Astrocyte of the hippocampus (primary cell): ENCODE results near the gene CDC14B.
"Not testable (repeated sequence)": the region's sequence is repeated elsewhere in the genome, so short reads cannot be mapped to it uniquely, and the experiment has no call there.

Source experiments
- DNase-seq: peaks from one replicate; pipeline ENCODE4 v3.0.0; 2011; ENCODE audit warnings: low read depth, low spot score

The CDC14B gene

DNA sequence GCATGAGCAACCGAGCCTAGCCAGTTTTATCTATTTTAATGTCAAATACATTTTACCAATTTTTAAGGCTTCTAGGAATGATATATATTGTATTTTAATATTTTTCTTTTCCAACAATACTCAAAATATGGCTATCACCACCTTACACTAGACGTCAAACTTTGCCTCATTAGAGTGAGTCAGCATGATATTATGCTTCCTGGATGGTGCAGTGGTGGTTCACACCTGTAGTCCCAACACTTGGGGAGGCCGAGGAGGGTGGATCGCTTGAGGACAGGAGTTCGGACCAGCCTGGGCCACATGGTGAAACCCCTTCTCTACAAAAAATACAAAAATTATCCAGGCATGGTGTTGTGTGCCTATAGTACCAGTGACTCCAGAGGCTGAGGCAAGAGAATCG is 7.3 kb upstream of the CDC14B start:
- no peak for DNase-seq

DNA sequence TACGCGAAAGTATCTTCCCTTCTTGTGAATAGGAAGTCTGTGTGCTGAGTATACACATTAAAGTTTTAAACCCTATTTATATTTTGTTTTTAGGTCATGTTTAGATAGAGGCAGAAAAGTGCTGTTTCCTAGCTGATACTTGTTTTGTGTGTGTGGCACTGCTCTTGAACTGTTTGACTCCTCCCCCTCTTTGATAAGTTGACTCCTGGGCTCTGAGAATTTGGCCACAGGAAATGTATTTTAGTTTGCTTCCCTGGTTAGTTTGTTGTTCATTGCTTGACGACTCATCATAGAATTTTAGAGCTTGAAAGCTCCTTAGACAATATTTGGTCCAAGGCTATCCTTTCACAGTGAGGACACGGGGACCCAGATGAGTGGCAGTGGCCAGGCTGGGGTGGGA is 2.0 kb upstream of the CDC14B start:
- no peak for DNase-seq

DNA sequence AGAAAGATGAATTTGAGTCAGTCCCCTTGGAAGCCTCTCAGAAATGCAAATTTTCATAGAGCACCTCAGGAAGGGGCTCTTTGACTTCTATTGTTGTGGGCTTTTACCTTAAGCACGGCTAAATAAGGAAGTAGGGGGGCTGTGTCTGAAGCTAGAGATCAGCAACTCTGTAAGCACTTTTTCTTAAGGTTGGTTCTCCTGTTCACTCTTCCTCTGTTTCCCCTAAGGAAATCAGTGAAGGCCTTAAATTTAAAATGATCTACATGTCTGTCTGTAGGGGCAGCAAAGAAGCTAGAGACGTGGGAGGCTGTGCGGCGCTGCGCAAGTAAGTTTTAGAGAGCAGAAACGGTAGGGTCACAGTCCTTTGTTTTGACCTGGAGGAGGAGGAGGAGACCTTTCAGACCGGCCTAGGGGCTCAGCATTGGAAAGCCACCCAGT is 1.2 kb upstream of the CDC14B start:
- DNase-seq = no peak

DNA sequence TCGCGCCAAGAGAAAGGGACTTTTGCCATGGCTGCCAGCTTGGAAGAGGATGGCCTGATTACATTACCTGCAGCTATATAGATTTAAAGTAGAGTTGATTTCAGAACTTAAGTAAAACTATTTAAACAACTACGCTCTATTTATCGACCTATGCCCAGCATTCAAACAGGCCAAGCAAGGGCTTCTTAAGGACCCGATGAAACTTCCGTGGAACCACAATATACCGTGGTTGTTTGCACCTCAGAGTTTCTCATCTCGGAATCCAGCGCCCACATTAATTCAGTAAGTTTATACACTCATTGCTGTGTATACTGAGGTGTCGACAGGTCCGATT is 505 bp upstream of the CDC14B start:
- DNase-seq = no peak

GRCh38 chr9:96619124-96619465 is 548 bp downstream of the CDC14B start:
- no peak for DNase-seq

DNA sequence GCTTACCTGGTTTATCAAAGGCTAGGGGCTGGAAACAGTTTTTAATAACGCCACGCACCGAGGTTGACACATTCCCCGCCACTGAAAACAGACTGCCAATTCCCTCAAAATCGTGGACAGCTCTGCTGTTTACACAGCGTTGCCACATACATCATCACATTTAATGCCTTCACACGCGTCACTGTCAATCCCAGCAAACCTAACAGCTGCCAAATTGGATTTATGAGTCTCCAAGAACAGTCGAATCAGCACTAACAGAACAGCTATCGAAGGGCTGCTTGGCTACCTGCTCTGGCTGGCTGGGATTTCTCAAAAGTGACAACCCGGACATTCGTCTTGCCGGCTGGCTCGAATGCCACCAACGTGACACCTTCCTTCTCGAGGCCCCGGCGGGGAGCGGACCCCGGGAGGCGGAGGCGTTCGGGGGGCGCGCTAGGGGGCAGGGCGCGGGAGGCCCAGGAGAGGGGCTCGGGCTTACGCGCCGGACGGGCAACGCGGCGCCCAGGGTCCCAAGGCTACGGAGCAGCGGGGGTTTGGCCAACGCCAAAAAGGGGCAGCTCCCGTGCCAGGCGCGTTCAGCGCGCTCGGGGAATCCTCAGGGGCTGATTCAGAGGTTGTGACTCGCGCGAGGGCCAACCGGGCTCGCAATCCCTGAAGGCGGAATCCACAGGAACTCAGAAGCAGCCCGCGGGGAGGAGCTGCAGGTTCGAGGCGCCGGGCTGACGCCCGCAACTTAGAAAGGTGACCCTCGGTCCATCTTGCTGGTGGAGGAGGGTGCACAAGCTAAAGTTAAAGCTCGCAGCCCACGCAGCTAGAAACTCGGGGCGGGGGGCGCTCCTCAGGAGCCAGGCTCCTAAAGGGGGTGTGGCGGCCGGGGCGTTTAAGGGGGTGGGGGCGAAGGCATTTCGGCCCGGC is 1.2 kb downstream of the CDC14B start:
- peak; percentile 69 for DNase-seq

- DNase-seq = peak; percentile 22
These were observed 2.0 kb downstream of the CDC14B start for GRCh38 chr9:96617439-96618185.

DNA sequence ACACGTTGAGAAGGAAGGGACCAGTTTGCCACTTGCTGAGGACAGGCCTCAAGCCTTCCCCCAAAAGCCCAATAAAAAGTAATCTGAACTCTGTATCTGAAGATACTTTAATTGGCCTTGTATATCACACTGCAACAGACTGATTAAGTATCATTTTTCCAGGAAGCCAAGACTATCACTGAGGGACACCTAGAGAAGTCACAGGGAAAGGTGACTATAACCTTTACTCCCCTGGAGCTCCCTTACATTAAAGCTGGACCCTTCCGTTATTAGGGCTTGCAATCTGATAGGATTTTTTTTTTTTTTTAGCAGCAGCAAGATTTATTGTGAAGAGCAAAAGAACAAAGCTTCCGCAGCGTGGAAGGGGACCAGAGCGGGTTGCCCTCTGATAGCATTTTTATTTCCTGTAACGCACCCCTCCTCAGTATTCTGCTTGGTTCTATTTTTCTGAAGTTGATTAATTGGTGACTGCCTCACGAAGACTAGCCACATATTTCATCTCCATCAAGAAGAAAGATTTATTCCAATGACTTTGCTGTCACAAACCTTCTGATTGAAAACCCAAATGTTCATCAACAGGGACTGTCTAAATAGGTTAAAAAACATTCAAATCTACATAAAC is 2.7 kb downstream of the CDC14B start:
- DNase-seq = no peak

- no peak for DNase-seq
These were observed 4.2 kb downstream of the CDC14B start for GRCh38 chr9:96615411-96615810.

- not testable (repeated sequence) for DNase-seq
These were observed 5.0 kb downstream of the CDC14B start for GRCh38 chr9:96614664-96615063.

GRCh38 chr9:96612966-96613589 is 6.6 kb downstream of the CDC14B start:
- DNase-seq = peak; percentile 40

GRCh38 chr9:96612105-96612965 is 7.3 kb downstream of the CDC14B start:
- DNase-seq = peak; percentile 90

DNA sequence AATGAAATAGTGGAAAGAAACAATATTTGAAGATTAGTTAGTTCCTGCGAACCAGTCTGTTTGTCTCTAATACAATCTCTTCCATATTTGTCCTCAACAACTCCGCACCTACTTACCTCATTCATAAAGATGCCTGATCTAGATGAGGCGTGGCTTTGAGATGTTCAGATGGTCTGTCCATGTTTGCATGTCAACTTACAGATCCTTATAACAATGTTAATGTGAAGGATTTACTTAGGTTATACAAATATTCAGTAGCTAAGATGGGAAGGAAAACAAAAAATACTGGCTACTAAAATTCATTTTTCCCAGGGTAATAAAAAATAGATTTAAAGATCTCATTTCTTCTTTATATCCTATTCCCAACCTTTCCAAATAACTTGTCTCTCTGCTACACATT is 8.3 kb downstream of the CDC14B start:
- no peak for DNase-seq

- no peak for DNase-seq
These were observed 9.9 kb downstream of the CDC14B start for GRCh38 chr9:96609732-96610131.

DNA sequence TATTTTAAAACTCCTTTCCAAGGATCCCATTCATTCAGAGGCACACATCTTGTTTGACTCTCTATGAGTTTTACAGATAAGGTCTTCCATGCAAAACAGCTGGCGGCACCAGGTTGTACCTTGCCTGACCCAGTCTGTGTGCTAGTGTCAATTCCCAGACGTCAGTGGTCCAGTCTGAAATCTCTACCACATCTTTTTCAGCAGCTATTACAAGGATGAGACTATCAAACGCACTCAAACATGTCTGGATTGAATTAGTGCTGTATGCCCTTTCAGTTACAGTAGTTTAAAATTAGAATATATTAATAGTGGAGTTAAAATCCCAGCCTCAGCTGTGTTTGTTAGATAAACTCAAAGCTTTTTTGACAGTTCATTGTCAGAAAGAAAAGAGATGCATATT is 11.7 kb downstream of the CDC14B start:
- no peak for DNase-seq

- no peak for DNase-seq
These were observed 14.3 kb downstream of the CDC14B start for GRCh38 chr9:96605328-96605727.

DNA sequence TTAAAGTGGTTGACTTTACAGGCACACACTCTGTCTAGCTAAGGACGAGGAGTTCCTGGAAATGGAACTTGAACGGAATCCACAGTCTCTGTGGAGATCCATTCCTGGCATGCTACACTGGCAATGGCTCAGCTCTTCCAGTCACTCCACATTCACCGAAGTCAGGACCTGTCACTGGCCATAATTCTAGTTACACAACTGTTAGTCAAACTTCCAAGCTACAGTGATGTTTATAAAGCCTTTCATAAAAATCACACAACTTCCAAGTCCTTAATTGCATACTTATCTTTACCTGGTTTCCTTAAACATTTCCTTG is 15.7 kb downstream of the CDC14B start:
- peak; percentile 46 for DNase-seq

DNA sequence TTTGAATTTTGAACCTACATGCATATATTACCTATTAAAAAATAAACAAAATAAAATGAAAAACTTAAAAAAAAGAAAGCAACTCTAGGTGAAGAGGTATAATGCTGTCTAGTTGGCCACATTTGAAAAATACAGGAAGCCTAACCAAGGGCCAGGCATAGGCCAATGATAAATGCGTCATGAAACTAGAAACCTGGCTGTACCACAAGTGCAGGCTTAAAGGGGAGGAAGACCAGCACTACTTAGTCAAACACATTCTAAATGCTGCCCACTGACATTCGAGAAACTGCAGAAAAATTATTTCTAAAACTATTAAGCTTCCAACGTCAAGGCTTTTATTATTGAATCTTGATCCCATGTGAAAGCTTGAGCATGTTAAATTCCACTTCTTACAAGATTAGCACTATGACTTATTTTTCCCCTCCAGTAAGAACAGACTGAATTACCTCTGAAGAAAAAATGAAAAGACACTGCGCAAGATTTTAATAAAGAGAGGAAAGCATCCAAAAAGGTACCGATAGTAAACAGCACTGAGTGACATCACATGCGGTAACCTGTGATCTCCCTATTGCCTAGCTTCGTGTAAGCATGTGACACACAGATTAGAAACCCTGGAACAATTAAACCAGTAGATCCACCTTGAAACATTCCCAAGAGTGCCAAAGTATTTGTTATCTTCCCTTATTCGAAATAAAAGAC is 16.2 kb downstream of the CDC14B start:
- no peak for DNase-seq

GRCh38 chr9:96599298-96599697 is 20.3 kb downstream of the CDC14B start:
- DNase-seq = no peak

DNA sequence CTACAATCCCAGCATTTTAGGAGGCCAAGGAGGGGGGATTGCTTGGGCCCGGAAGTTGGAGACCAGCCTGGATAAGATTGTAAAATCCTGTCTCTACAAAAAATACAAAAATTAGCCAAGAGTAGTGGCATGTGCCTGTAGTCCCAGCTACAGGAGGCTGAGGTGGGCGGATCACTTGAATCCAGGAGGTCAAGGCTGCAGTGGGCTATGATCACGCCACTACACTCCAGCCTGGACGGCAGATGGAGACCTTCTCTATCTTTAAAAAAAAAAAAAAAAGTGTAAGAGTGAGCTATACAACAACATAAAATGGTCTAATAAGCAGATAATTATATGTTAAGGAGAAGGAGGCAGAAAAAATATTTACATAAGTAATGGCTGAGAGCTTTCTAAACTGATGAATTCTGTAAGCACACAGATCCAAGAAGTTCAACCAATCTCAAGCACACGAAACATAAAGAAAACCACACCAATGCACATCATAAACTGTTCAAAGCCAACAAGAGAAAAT is 23.0 kb downstream of the CDC14B start:
- DNase-seq = no peak
